Choroid plexus epithelial cell (primary cell): ENCODE results near the gene TMX4.
"Not testable (repeated sequence)": the region's sequence is repeated elsewhere in the genome, so short reads cannot be mapped to it uniquely, and the experiment has no call there.

Experiments
- DNase-seq: peaks from one replicate; pipeline ENCODE4 v3.0.0-alpha.2; 2010; ENCODE audit warnings: low read depth
- H3K4me3 ChIP-seq: 2 replicates; pipeline ENCODE4 v1.5.1; 2011; ENCODE audit warnings: low read depth, mild to moderate bottlenecking, control low read depth, low read length, moderate library complexity
- CTCF ChIP-seq: conservative IDR thresholded peaks from 2 replicates; pipeline ENCODE4 v1.5.1; 2011; ENCODE audit warnings: low read depth, mild to moderate bottlenecking, control low read depth, inconsistent platforms, low read length, moderate library complexity

TMX4 gene

DNA sequence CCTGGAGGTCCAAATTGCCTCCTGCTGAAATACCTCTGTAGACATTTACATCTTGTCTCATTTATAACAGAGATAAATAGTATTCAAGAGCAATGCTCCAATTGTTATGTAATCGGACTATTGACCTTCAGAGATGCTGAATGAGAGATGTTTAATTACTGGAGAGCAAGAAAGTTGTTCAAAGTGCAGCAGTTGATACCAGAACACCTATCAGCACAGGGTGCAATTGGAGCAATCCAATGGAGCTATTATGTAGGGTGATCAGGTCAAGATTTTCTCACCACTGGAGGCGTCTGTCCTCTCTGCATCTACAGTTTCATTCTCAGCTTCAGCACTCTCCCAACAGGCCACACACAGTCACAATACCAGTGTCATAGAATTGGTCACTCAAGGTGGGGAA lies 19.5 kb upstream of the TMX4 start:
- no peak overlapping the region for H3K4me3 ChIP-seq
- TF ChIP-seq CTCF, result no peak
- no peak for DNase-seq

GRCh38 chr20:8036771-8037170 lies 17.2 kb upstream of the TMX4 start:
- no peak for TF ChIP-seq CTCF
- DNase-seq, result no peak
- H3K4me3 ChIP-seq, result no peak overlapping the region

- no peak for TF ChIP-seq CTCF
These were observed 13.7 kb upstream of the TMX4 start for GRCh38 chr20:8033151-8033841.

DNA sequence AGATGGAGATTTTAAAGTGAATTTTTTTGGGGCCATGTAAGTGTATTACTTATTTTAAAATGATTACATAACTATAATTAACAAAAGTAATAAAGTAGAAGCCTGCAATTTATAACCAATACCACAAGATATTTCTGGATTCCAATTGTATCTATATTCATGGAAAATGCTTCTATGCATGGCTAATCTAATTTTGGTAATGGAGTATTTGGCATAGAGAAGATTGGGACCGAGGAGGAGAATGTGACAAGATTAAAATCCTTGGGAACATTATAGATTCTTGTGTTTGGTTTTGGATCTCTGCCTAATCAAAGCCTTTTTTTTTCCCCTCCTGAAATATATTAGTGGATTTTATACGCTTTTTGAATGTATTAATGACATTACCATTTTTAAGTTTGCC lies 12.9 kb upstream of the TMX4 start:
- no peak overlapping the region for H3K4me3 ChIP-seq
- DNase-seq, result no peak
- TF ChIP-seq CTCF, result no peak

More at GRCh38 chr20:8033151-8033841, 13.7 kb upstream of the TMX4 start:
- no peak overlapping the region for H3K4me3 ChIP-seq
- no peak for DNase-seq

DNA sequence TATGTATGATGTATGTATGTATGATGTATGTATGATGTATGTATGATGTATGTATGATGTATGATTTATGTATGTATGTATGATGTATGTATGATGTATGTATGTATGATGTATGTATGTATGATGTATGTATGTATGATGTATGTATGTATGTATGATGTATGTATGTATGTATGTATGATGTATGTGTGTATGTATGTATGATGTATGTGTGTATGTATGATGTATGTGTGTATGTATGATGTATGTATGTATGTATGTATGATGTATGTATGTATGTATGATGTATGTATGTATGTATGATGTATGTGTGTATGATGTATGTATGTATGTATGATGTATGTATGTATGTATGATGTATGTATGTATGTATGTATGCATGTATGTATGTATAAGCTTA lies 12.0 kb upstream of the TMX4 start:
- H3K4me3 ChIP-seq, DNase-seq: not testable (repeated sequence)

- no peak for DNase-seq
- no peak overlapping the region for H3K4me3 ChIP-seq
- no peak for TF ChIP-seq CTCF
These were observed 2.1 kb upstream of the TMX4 start for GRCh38 chr20:8021541-8022269.

DNA sequence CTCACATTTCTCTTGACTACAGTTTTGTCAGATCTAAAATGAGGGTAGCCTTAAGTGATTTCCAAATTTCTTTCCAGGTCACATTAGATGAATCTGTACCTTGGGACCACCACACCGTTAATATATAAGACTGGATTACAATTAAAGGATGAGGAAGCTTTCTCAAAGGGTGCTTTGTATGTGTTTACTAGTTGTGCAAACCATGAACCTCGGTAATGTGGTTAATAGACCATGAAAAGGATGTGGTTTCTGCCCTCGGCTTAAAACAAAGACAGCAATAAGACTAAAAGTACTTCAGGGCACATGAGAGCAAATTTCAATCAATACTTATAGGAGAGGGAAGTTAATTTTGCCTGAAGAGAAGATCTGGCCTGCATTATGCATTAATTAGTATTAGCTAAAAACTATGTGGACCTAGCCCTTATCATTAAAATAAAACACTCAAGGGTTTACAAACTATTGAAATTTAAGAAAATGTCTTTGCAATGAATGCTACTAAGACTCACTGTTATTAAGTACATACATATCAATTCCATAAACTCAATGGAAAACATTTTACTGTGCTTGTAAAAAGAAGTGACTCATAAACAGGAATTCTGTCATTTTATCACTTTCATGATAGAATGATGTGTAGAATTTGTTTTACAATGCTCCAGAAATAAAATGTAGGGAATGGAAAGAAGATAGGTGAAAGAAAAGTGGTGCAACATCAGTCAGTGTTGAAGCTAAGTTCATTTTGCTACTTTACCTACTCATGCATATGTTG lies 936 bp upstream of the TMX4 start:
- TF ChIP-seq CTCF, result no peak
- no peak overlapping the region for H3K4me3 ChIP-seq

More for the DNA sequence above, 936 bp upstream of the TMX4 start:
- no peak for DNase-seq
